Fibroblast of mammary gland (primary cell): ENCODE measurements around the gene RNF212.

ENCODE experiments used
- DNase-seq: peaks from one replicate; pipeline ENCODE4 v3.0.0-alpha.2; 2010; ENCODE audit warnings: low read depth
- H3K4me3 ChIP-seq: 2 replicates; pipeline ENCODE4 v1.5.1; 2011; ENCODE audit warnings: low read depth, mild to moderate bottlenecking, low read length, moderate library complexity; ENCODE audit not compliant: control insufficient read depth
- TF ChIP-seq, protein P1 (sequence below): conservative IDR thresholded peaks from 2 replicates; pipeline ENCODE4 v1.5.1; 2011; ENCODE audit warnings: low read depth, low read length, inconsistent platforms; ENCODE audit not compliant: control insufficient read depth, insufficient read depth

Gene RNF212

DNA sequence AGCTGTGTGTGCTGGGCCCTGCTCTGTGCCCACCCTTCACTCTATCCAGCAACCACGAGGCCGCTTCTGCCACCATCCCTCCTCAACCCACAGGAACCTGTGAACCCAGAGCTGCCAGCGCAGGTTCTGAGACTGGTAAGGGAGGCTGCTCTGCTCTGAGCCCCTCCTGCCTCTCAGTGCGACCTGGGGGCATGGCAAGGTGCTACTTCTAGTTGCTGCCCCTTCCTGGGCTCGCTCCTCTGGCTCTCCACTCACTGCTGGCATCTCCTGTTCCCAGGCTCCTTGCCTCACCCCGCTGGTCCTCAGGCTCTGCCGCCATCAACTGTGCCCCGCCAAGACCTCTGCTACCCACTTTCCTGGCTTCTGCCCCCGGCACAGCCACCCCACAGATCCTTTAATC is 39.3 kb downstream of the RNF212 start:
- DNase-seq = no peak
- no peak overlapping the region for H3K4me3 ChIP-seq
- TF ChIP-seq, protein P1, sequence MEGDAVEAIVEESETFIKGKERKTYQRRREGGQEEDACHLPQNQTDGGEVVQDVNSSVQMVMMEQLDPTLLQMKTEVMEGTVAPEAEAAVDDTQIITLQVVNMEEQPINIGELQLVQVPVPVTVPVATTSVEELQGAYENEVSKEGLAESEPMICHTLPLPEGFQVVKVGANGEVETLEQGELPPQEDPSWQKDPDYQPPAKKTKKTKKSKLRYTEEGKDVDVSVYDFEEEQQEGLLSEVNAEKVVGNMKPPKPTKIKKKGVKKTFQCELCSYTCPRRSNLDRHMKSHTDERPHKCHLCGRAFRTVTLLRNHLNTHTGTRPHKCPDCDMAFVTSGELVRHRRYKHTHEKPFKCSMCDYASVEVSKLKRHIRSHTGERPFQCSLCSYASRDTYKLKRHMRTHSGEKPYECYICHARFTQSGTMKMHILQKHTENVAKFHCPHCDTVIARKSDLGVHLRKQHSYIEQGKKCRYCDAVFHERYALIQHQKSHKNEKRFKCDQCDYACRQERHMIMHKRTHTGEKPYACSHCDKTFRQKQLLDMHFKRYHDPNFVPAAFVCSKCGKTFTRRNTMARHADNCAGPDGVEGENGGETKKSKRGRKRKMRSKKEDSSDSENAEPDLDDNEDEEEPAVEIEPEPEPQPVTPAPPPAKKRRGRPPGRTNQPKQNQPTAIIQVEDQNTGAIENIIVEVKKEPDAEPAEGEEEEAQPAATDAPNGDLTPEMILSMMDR = no peak

DNA sequence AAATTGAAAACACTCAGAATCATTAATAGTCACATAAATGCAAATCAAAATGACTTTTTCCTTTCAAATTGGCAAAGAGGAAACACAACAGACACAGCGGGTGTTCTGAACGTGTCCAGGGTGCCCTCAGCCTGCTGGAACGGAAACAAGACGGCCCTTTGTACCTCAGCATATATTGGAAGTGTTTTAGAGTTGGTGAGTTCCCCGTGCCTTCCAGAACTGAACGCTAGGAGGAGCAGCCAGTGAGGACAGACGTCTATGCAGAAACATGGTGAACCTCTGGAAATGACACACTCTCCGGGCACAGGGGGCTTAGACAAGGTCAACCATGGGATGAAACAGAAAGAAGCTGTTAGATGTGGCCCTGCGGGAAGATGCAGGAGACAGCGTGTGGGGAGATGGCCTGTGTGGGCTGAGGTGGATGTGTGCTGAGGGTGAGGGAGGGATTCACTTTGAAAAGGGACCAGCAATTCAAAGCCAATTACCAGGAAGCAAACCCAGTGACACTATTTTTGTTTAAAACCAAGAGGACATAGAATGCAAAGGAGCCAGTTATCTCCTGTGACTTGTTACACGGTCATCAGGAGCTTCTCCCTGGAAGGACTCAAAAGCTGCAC is 40.4 kb downstream of the RNF212 start:
- H3K4me3 ChIP-seq = no peak overlapping the region
- TF ChIP-seq, protein P1 = peak; percentile 91
- peak; percentile 62 for DNase-seq

DNA sequence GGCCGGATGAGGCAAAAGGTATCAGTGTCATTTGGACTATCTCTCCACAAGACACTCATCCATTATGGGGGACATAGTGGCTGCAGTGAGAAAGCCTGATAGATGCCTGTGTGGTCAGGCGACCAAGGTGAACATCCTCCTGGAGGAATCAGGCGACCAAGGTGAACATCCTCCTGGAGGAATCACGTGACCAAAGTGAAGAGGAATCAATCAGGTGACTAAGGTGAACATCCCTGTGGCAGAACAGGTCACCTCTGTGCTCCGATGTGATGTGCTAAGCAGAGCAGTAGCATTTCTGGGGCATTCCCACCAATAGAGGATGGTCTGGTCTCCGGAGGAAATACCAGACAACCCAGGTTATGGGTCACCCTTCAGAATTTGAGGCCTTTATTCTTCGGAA is 44.0 kb downstream of the RNF212 start:
- TF ChIP-seq, protein P1 = no peak
- H3K4me3 ChIP-seq = no peak overlapping the region
- DNase-seq = no peak

DNA sequence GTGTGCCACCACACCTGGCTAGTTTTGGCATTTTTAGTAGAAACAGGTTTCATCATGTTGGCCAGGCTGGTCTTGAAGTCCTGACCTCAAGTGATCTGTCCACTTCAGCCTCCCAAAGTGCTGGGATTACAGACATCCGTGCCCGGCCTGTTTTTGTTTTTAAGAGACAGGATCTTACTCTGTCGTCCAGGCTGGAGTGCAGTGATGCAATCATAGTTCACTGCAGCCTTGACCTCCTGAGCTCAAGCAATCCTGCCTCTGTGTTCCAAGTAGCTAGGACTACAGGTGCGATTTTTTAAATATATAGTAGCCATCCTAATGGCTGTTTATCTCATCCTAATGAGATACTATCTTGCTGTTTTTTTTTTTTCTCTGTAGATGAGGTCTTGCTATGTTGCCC is 47.6 kb downstream of the RNF212 start:
- no peak for DNase-seq
- TF ChIP-seq, protein P1 = no peak
- H3K4me3 ChIP-seq = no peak overlapping the region

DNA sequence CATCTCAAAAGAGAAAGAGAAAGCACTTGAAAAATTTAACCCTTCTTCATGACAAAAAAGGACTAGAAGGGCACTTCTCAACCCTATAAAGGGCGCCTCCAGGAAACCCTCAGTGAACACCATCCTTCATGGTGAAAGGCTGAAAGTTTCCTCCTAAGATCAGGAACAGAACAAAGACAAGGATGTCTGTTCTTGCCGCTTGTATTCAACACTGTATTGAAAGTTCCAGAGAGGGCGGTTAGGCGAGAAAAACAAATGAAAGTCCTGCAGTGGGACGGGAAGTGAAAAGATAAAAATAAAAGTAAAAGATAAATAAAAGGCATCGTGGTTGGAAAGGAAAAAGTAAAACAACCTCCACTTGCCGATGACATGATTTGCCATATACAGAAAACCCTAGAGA is 50.9 kb downstream of the RNF212 start:
- DNase-seq = no peak
- H3K4me3 ChIP-seq = no peak overlapping the region
- TF ChIP-seq, protein P1 = no peak

DNA sequence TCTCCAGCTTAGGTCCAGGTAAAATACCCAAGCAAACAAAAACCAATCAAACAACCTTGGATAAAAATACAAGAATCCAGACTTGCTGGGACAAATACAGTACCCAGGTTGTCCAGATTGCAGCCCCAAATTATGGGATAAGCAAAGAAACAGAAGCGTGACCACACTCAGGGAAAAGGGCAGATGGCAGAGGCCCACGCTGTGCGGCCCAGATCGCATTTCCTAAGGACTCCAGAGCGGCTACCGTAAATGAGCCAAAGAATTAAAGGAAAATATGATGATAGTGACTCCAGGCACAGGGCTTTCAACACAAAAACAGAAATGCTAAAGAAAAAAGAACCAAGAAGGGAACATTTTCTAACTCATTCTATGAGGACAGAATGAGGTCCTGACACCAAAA is 51.6 kb downstream of the RNF212 start:
- TF ChIP-seq, protein P1 = no peak
- no peak for DNase-seq
- H3K4me3 ChIP-seq = no peak overlapping the region
